SK-N-SH treated with all-trans-retinoic acid at 6 μM for 48 hours (cell line): ENCODE measurements around the gene M1AP.

ENCODE experiments used
- ATAC-seq: fragments of 200-7000 bp; cut with Tn5 transposase; 3 replicates; pipeline ENCODE4 v1.9.1; 2020; ENCODE audit warnings: mild to moderate bottlenecking, moderate library complexity
- ARNTL ChIP-seq: fragments of 450-650 bp; formaldehyde crosslinking; IDR thresholded peaks from 2 replicates; pipeline ENCODE4 v1.5.0; 2020; ENCODE audit warnings: low read depth, mild to moderate bottlenecking, moderate library complexity, borderline replicate concordance
- BACH2 ChIP-seq: fragments of 250-450 bp; sonication (Bioruptor Pico); IDR thresholded peaks from 2 replicates; pipeline ENCODE4 v1.9.0; 2021; ENCODE audit warnings: mild to moderate bottlenecking, borderline replicate concordance
- CSRNP3 ChIP-seq: fragments of 250-450 bp; sonication (Bioruptor Pico); IDR thresholded peaks from 2 replicates; pipeline ENCODE4 v1.5.1; 2021; ENCODE audit warnings: mild to moderate bottlenecking, moderate library complexity
- ESRRG ChIP-seq: fragments of 250-450 bp; sonication (Bioruptor Pico); IDR thresholded peaks from 2 replicates; pipeline ENCODE4 v1.6.1; 2021; ENCODE audit warnings: mild to moderate bottlenecking
- ISL1 ChIP-seq: fragments of 250-450 bp; sonication (Bioruptor Pico); IDR thresholded peaks from 2 replicates; pipeline ENCODE4 v2.1.2; 2022; ENCODE audit warnings: mild to moderate bottlenecking, moderate library complexity
- OSR1 ChIP-seq: fragments of 250-450 bp; sonication (Bioruptor Pico); IDR thresholded peaks from 2 replicates; pipeline ENCODE4 v1.8.0; 2022; ENCODE audit warnings: moderate library complexity, mild to moderate bottlenecking, inconsistent platforms
- PATZ1 ChIP-seq: fragments of 250-450 bp; sonication (Bioruptor Pico); IDR thresholded peaks from 2 replicates; pipeline ENCODE4 v1.8.0; 2020; ENCODE audit warnings: mild to moderate bottlenecking, moderate library complexity, borderline replicate concordance
- RARB ChIP-seq: fragments of 250-450 bp; sonication (Bioruptor Pico); IDR thresholded peaks from 2 replicates; pipeline ENCODE4 v1.8.0; 2021; ENCODE audit warnings: mild to moderate bottlenecking, moderate library complexity
- SNAI2 ChIP-seq: fragments of 250-450 bp; sonication (Bioruptor Pico); IDR thresholded peaks from 2 replicates; pipeline ENCODE4 v1.5.0; 2020; ENCODE audit warnings: mild to moderate bottlenecking, moderate library complexity
- TOX ChIP-seq: fragments of 250-450 bp; sonication (Bioruptor Pico); IDR thresholded peaks from 2 replicates; pipeline ENCODE4 v1.8.0; 2021; ENCODE audit warnings: mild to moderate bottlenecking, moderate library complexity, borderline replicate concordance
- TSHZ2 ChIP-seq: fragments of 250-450 bp; sonication (Bioruptor Pico); IDR thresholded peaks from 2 replicates; pipeline ENCODE4 v1.5.0; 2020; ENCODE audit warnings: mild to moderate bottlenecking, moderate library complexity
- ZC3H10 ChIP-seq: fragments of 250-450 bp; sonication (Bioruptor Pico); IDR thresholded peaks from 2 replicates; pipeline ENCODE4 v1.5.1; 2021; ENCODE audit warnings: mild to moderate bottlenecking, moderate library complexity
- ZFP3 ChIP-seq: fragments of 250-450 bp; sonication (Bioruptor Pico); IDR thresholded peaks from 2 replicates; pipeline ENCODE4 v1.5.0; 2020; ENCODE audit warnings: mild to moderate bottlenecking, moderate library complexity
- ZFP30 ChIP-seq: fragments of 450-650 bp; formaldehyde crosslinking; IDR thresholded peaks from 2 replicates; pipeline ENCODE4 v1.5.0; 2022; ENCODE audit warnings: mild to moderate bottlenecking, moderate library complexity
- ZNF70 ChIP-seq: fragments of 450-650 bp; formaldehyde crosslinking; IDR thresholded peaks from 2 replicates; pipeline ENCODE4 v1.5.0; 2020; ENCODE audit warnings: mild to moderate bottlenecking, moderate library complexity
- ZNF8 ChIP-seq: fragments of 450-650 bp; formaldehyde crosslinking; IDR thresholded peaks from 2 replicates; pipeline ENCODE4 v1.5.0; 2020; ENCODE audit warnings: mild to moderate bottlenecking, moderate library complexity

The M1AP gene

GRCh38 chr2:74553892-74554819, 94.0 kb downstream of the M1AP start, which contains the start of the genes DOK1 and LOXL3 (continued):
- TF ChIP-seq PATZ1 (CRISPR knock-in tag) (peak; percentile 80; the same call in 1 of the 2 replicates), OSR1 (CRISPR knock-in tag) (no peak), ZFP3 (CRISPR knock-in tag) (peak; percentile 74), ZNF70 (CRISPR knock-in tag) (no peak), ISL1 (CRISPR knock-in tag) (no peak), ZNF8 (CRISPR knock-in tag) (no peak), ESRRG (CRISPR knock-in tag) (no peak), ZFP30 (CRISPR knock-in tag) (no peak)

- ATAC-seq: peak; percentile 30
- no peak for TF ChIP-seq ZFP3 (CRISPR knock-in tag)
- no peak for TF ChIP-seq ARNTL
- no peak for TF ChIP-seq TOX (CRISPR knock-in tag)
- no peak for TF ChIP-seq ZFP30 (CRISPR knock-in tag)
- no peak for TF ChIP-seq SNAI2 (CRISPR knock-in tag)
- no peak for TF ChIP-seq OSR1 (CRISPR knock-in tag)
- no peak for TF ChIP-seq ZNF8 (CRISPR knock-in tag)
- no peak for TF ChIP-seq ESRRG (CRISPR knock-in tag)
- TF ChIP-seq PATZ1 (CRISPR knock-in tag): no peak
- no peak for TF ChIP-seq RARB (CRISPR knock-in tag)
- no peak for TF ChIP-seq TSHZ2 (CRISPR knock-in tag)
- TF ChIP-seq ZC3H10 (CRISPR knock-in tag): no peak
- TF ChIP-seq BACH2 (CRISPR knock-in tag): no peak
- no peak for TF ChIP-seq CSRNP3 (CRISPR knock-in tag)
- TF ChIP-seq, all 23 proteins: peak for 0
These were observed 95.0 kb downstream of the M1AP start for GRCh38 chr2:74552914-74553811.

- TF ChIP-seq CSRNP3 (CRISPR knock-in tag) (no peak), BACH2 (CRISPR knock-in tag) (no peak)
- TF ChIP-seq, all 23 proteins: peak for 0
- ATAC-seq: no peak
These were observed 95.9 kb downstream of the M1AP start for GRCh38 chr2:74551942-74552913.
